Breast epithelium (tissue), 4 donors: ENCODE data around the gene LRRC32. TPM values are rescaled to one million over a fixed set of nuclear protein-coding genes. Genes with fewer than 3 reads are reported as not detected.

Experiments
- DNase-seq, 2 donors: peaks; one replicate each; pipeline ENCODE4 v3.0.0-alpha.2; 2019; ENCODE audit warnings: low spot score in 2 of 2
- H3K27ac ChIP-seq, 2 donors: fragments of 200-600 bp; sonication (generic) in 1 of 2; one replicate each; pipeline ENCODE4 v1.5.1; 2016 to 2019; ENCODE audit warnings: mild to moderate bottlenecking in 1 of 2
- H3K27me3 ChIP-seq, 2 donors: fragments of 200-600 bp; sonication (generic) in 1 of 2; one replicate each; pipeline versions ENCODE4 v1.5.1 to v1.6.0; 2017 to 2019; ENCODE audit warnings: control low read depth in 1 of 2, mild to moderate bottlenecking in 1 of 2
- H3K36me3 ChIP-seq: fragments of 200-600 bp; one replicate; pipeline ENCODE4 v1.5.1; 2019
- H3K4me1 ChIP-seq, 2 donors: fragments of 200-600 bp; sonication (generic); one replicate each; pipeline ENCODE4 v1.5.1; 2016 to 2019; ENCODE audit warnings: control low read depth in 1 of 2
- H3K4me3 ChIP-seq, 3 donors: fragments of 200-600 bp; sonication (generic); 1 replicate in 2 of 3; 2 replicates in 1 of 3; pipeline ENCODE4 v1.5.1; 2016 to 2019; ENCODE audit warnings: mild to moderate bottlenecking in 3 of 3, moderate library complexity in 2 of 3
- H3K9me3 ChIP-seq, 2 donors: fragments of 200-600 bp; sonication (generic) in 1 of 2; one replicate each; pipeline ENCODE4 v1.5.1; 2016 to 2019; ENCODE audit warnings: control low read depth in 1 of 2
- POLR2A ChIP-seq: fragments of 450-650 bp; IDR thresholded peaks from one replicate; pipeline ENCODE4 v1.6.1; 2016; ENCODE audit warnings: antibody characterized with exemption, mild to moderate bottlenecking, moderate library complexity
- POLR2AphosphoS5 ChIP-seq, 3 donors: sonication (generic); formaldehyde crosslinking; IDR thresholded peaks; one replicate each; pipeline ENCODE4 v1.6.1; 2017; ENCODE audit warnings: antibody characterized with exemption in 3 of 3
- intact Hi-C: fragments of 100-400 bp; cut with DNase I; formaldehyde crosslinking; loops from one replicate; pipeline ENCODE4 v1.15.1; 2023; ENCODE audit warnings: low total_unique reads
- total RNA-seq, 3 donors: library from RNA; depleted of rRNA; stranded (reverse); fragments of >200 nt; gene quantifications; one replicate each; pipeline ENCODE4 v1.1.0, GENCODE V29; 2016
- TF ChIP-seq, protein P1 (sequence below), 3 donors: fragments of 450-650 bp; IDR thresholded peaks; one replicate each; pipeline ENCODE4 v1.5.1; 2016 to 2017; ENCODE audit warnings: antibody characterized with exemption in 3 of 3, mild to moderate bottlenecking in 3 of 3, moderate library complexity in 3 of 3

The LRRC32 gene
- total RNA-seq, 3 donors from 2014 or later: 7.5 to 56.0 (median 42.6) TPM

DNA sequence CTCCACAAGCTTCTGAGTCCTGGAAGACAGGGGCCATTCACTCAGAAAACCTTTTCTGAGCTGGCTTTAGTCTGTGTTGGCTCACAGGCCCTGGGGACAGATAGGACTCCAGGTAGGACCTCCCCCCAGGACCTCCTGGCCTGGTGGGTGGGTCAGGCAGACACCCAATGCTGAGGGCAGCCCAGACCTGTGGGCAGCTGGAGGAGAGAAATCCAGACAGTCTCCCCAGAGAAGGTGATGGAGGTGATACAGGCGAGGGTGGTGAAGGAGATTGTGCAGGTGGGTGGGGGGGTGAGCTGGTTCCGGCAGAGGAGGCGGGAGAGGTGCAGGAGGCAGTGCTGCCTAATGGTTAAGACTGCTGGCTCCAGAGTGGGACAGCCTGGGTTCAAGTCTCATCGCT, 15.6 kb downstream of the LRRC32 start:
- intact Hi-C loops: no loop called here
- no peaks in the 10 kb centered on the region for H3K4me1 ChIP-seq
- no peak for DNase-seq

DNA sequence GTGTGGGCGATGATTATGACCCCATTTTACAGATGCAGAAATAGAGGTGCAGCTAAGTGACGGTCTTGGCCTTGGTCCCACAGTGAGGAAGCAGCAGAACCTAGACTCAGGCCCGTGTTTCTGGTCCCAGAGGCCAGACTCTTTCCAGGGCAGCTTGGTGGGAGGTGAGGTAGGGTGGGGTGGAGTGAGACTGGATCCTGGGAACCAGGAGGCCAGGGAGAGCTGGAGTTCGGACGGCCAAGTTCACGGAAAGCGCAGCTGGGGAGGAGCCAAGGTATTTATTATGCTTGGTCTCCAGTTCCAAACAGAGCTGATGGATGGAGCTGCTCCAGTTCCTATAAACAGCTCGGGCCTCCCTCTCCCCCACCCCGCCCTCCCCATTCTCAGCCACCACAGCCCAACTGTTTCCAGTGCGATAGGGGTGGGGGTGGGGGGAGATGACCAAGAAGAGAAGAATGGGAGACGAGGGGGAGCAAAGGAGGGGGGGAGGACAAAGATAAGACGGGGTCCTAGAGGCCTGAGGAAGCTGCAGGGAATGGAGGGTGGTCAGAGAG, 16.2 kb downstream of the LRRC32 start:
- TF ChIP-seq, protein P1, sequence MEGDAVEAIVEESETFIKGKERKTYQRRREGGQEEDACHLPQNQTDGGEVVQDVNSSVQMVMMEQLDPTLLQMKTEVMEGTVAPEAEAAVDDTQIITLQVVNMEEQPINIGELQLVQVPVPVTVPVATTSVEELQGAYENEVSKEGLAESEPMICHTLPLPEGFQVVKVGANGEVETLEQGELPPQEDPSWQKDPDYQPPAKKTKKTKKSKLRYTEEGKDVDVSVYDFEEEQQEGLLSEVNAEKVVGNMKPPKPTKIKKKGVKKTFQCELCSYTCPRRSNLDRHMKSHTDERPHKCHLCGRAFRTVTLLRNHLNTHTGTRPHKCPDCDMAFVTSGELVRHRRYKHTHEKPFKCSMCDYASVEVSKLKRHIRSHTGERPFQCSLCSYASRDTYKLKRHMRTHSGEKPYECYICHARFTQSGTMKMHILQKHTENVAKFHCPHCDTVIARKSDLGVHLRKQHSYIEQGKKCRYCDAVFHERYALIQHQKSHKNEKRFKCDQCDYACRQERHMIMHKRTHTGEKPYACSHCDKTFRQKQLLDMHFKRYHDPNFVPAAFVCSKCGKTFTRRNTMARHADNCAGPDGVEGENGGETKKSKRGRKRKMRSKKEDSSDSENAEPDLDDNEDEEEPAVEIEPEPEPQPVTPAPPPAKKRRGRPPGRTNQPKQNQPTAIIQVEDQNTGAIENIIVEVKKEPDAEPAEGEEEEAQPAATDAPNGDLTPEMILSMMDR (IDR thresholded peaks at IDR 0.05): no peak
- TF ChIP-seq POLR2A: no peak
- peak in 1 of 3 donors; percentile 1 for TF ChIP-seq POLR2AphosphoS5 (IDR thresholded peaks at IDR 0.05)
- H3K4me3 ChIP-seq: no peak overlapping the region
- H3K36me3 ChIP-seq: no peaks in the 10 kb centered on the region
- no peaks in the 10 kb centered on the region for H3K27me3 ChIP-seq
- no peaks in the 10 kb centered on the region for H3K9me3 ChIP-seq
- H3K27ac ChIP-seq: peak overlapping the region; percentile 65 to 89
- intact Hi-C loops: no loop called here
- no peaks in the 10 kb centered on the region for H3K4me1 ChIP-seq
- DNase-seq: peak in 1 of 2 donors; percentile 44

More for the DNA sequence above, 15.6 kb downstream of the LRRC32 start:
- Histone ChIP-seq H3K9me3 (no peaks in the 10 kb centered on the region), H3K27me3 (no peaks in the 10 kb centered on the region), H3K36me3 (no peaks in the 10 kb centered on the region), H3K4me3 (no peak overlapping the region), H3K27ac (peak overlapping the region; percentile 65 to 89)
- TF ChIP-seq POLR2AphosphoS5 (IDR thresholded peaks at IDR 0.05) (no peak), POLR2A (no peak)
- TF ChIP-seq, protein P1 (IDR thresholded peaks at IDR 0.05): no peak

DNA sequence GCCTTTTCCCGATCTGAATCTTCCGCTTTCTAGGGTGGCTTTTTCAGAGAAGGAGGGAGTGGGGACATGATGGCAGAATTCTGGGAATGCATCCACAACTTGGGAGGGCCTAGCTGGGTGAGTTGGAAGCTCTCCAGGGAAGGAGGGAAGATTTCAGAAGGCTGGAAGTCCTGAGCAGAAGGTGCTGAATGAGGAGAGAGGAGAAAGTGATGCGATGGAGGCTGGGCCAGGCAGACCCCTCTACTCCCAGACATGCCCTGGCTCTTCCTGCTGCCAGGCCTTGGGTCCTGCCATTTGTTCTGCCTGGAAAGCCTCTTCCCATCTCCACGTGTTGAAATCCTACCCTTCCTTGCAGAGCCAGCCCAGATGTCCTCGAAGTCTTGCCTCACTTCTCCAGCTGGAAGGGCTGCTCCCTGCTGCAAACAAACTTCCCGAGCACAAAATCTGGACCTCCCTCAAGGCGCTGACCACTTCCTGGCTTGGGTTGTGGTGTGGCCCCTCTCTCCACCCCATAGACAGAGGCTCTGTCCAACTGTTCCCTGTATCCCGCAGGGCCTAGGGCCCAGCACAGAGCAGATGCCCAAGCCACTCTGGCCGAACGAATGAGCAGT, 16.8 kb downstream of the LRRC32 start:
- peak in 1 of 2 donors; percentile 45 for DNase-seq
- TF ChIP-seq POLR2AphosphoS5 (IDR thresholded peaks at IDR 0.05): peak in 2 of 3 donors; percentile 8 to 42
- TF ChIP-seq, protein P1 (IDR thresholded peaks at IDR 0.05): no peak
- Histone ChIP-seq H3K4me1 (no peaks in the 10 kb centered on the region), H3K36me3 (no peaks in the 10 kb centered on the region), H3K9me3 (no peaks in the 10 kb centered on the region), H3K27ac (peak overlapping the region; percentile 65 to 89), H3K27me3 (no peaks in the 10 kb centered on the region), H3K4me3 (no peak overlapping the region)
- intact Hi-C loops: no loop called here

DNA sequence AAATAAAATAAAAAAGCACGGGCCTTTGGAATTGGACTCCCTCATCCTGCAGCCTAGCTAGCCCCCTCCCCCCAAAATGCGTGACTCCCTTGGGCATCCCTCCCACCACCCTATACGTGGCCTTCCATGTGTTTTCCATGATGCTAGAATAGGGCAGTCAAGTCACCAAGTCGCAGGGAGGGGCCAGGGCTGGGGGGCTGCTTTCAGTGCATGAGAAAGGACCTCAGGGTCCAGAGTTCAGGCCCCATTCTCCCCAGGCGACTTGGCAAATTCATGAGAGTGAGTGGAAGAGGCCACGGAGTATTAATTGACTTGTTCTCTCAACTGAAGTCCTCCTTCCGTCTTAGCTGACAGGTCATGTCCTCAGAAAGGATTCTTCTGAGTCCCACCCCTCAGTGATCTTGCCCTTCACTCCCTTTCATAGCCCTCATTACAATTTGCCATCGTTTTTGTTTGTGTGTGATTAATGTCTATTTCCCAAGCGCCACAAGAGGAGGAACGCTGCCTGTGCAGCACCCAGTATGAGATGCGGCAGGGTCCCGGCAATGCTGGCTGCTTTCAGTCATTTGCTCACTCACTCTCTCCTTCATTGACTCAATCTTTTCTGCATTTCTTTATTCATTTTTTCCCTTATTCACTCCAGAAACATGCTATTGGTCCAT, 17.4 kb downstream of the LRRC32 start:
- Histone ChIP-seq H3K4me3 (no peak overlapping the region), H3K27ac (peak overlapping the region in 1 of 2 donors; percentile 89), H3K36me3 (no peaks in the 10 kb centered on the region), H3K4me1 (no peaks in the 10 kb centered on the region), H3K27me3 (no peaks in the 10 kb centered on the region), H3K9me3 (no peaks in the 10 kb centered on the region)
- intact Hi-C loops: no loop called here
- DNase-seq: peak in 1 of 2 donors; percentile 44
- TF ChIP-seq, protein P1 (IDR thresholded peaks at IDR 0.05): no peak
- no peak for TF ChIP-seq POLR2AphosphoS5 (IDR thresholded peaks at IDR 0.05)
- TF ChIP-seq POLR2A: no peak

DNA sequence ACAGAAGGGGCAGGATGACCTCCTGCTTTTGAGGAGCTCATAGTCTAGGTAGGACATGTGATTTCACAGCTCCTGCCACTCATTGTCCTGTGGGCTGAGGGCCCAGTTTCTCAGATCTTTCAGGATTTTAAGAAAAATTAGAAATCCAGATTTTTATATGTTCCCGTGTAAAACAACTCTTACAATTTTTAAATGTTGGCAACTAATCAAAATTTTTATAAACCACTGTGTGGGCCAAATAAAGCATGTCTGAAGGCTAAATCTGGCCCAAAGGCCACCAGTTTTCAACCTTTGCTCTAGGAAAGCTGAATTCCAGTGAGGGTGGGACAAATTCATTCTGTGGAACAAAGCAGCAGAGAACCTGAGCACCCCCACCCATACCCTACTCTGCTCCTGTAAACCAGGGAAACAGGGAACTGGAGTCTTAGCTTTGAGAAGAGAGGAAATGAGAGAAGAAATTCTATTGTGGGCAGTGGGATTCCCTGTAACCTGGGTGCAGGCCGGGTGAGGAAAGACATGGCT, 20.6 kb downstream of the LRRC32 start:
- intact Hi-C loops: no loop called here
- Histone ChIP-seq H3K27ac (no peak overlapping the region), H3K36me3 (no peaks in the 10 kb centered on the region), H3K4me1 (no peaks in the 10 kb centered on the region), H3K27me3 (no peaks in the 10 kb centered on the region), H3K9me3 (peaks cover 0 to 9% of the 10 kb centered on the region in 2 donors), H3K4me3 (no peak overlapping the region)
- no peak for DNase-seq
- TF ChIP-seq POLR2A (no peak), POLR2AphosphoS5 (IDR thresholded peaks at IDR 0.05) (no peak)
